Astrocyte of the spinal cord (primary cell): ENCODE results near the gene TCTN1.

Experiments used
- DNase-seq: peaks from one replicate; pipeline ENCODE4 v3.0.0; 2011; ENCODE audit warnings: low read depth, low spot score
- H3K4me3 ChIP-seq: 2 replicates; pipeline ENCODE4 v1.5.1; 2011; ENCODE audit warnings: low read depth, mild to moderate bottlenecking, low read length, moderate library complexity
- CTCF ChIP-seq: IDR thresholded peaks from 2 replicates; pipeline ENCODE4 v1.5.1; 2012; ENCODE audit warnings: low read depth, mild to moderate bottlenecking, low read length, inconsistent platforms
- in situ Hi-C: cut with HindIII; loops from 2 replicates; pipeline ENCODE4 v1.10.0; 2017; ENCODE audit warnings: low sequenced_read_pairs

The TCTN1 gene

GRCh38 chr12:110656071-110656655 lies 42.2 kb downstream of the TCTN1 start:
- in situ Hi-C loops = no loop called here
- no peak overlapping the region for H3K4me3 ChIP-seq
- no peak for DNase-seq
- no peak for TF ChIP-seq CTCF

GRCh38 chr12:110657747-110658146 lies 43.8 kb downstream of the TCTN1 start:
- no peak overlapping the region for H3K4me3 ChIP-seq
- no peak for DNase-seq
- TF ChIP-seq CTCF = no peak
- in situ Hi-C loops = no loop called here

GRCh38 chr12:110658242-110658641 lies 44.3 kb downstream of the TCTN1 start:
- H3K4me3 ChIP-seq = no peak overlapping the region
- in situ Hi-C loops = no loop called here
- no peak for DNase-seq
- no peak for TF ChIP-seq CTCF

GRCh38 chr12:110658878-110659277 lies 44.9 kb downstream of the TCTN1 start:
- in situ Hi-C loops = no loop called here
- no peak for TF ChIP-seq CTCF
- no peak for DNase-seq
- no peak overlapping the region for H3K4me3 ChIP-seq

- in situ Hi-C loops = no loop called here
- no peak for TF ChIP-seq CTCF
- H3K4me3 ChIP-seq = no peak overlapping the region
- no peak for DNase-seq
Observed at GRCh38 chr12:110661337-110661972, 47.5 kb downstream of the TCTN1 start.

GRCh38 chr12:110666892-110667291 lies 53.0 kb downstream of the TCTN1 start:
- no peak for DNase-seq
- in situ Hi-C loops = no loop called here
- no peak for TF ChIP-seq CTCF
- no peak overlapping the region for H3K4me3 ChIP-seq

GRCh38 chr12:110667671-110668070 lies 53.7 kb downstream of the TCTN1 start:
- DNase-seq = no peak
- in situ Hi-C loops = no loop called here

More at GRCh38 chr12:110667671-110668070, 53.7 kb downstream of the TCTN1 start:
- H3K4me3 ChIP-seq = no peak overlapping the region
- no peak for TF ChIP-seq CTCF
